ENCODE results near the gene TANGO6.

The TANGO6 gene

DNA sequence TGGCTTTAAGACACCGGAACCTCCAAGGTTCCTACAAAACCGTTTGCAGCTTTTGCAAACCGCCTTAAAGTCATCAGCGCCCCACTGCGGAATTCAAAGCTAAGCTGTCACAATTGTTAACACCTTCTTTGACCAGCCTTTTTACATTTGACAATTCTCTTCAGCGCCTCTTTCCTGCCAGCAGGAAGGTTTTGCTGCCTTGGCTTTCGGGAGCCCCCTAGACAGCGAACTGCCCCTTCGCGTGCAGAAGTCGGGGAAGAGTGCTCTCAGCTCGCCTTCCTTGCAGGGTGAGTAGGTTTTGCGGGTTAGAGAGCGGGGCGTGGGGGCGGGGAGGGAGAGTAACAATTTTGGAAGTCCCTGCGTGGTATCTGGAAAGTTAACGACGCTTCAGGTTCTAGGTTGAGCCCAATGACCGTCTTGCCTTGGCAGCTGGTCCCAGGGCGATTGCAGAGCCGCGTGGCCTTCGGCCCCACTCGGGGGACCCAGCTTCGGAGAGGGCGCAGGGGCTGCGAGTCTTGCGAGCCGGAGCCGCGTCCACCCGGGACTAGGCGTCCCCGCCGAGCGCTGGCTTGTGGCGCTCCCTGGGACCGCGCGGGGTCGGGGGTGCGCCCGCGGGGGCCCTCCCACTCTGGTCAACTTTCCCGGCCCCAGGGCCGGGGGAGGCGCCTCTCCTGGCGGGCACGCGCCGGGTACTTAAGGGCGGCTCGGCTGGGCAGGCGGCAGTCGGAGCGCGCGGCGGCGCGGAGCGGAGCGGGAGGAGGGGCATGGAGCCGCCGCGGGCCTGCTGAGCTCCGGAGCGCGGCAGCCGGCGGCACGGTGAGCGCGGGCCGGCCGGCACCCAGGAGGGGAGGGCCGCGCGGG is 262.4 kb downstream of the TANGO6 start, which contains the start of gene HAS3:
HAS3 (plus strand) TSS at position 153 of the 861 bp plus-strand sequence. CDS start 3,743 bp downstream, outside the sequence.
- H3K36me3 ChIP-seq (ENCODE audit: control insufficient read depth, insufficient read depth, low read length), result peaks cover 5% of the 10 kb centered on the region
- peaks cover 12% of the 10 kb centered on the region for H3K27me3 ChIP-seq (replicated peaks; ENCODE audit: control insufficient read depth, insufficient read depth, low read length, poor library complexity, severe bottlenecking)
- H3K4me3 ChIP-seq (ENCODE audit: insufficient read depth, low read depth, low read length, poor library complexity, severe bottlenecking), result peak within 1 kb of the TSS; percentile 50
- H3K4me1 ChIP-seq (ENCODE audit: control insufficient read depth, insufficient read depth, low read length, poor library complexity, severe bottlenecking), result peaks cover 23% of the 10 kb centered on the region
- no peak for DNase-seq
- H3K27ac ChIP-seq (ENCODE audit: insufficient read depth, low read length, poor library complexity, severe bottlenecking), result no peak within 1 kb of the TSS
- no peaks in the 10 kb centered on the region for H3K9me3 ChIP-seq (ENCODE audit: control insufficient read depth, low read length)

DNA sequence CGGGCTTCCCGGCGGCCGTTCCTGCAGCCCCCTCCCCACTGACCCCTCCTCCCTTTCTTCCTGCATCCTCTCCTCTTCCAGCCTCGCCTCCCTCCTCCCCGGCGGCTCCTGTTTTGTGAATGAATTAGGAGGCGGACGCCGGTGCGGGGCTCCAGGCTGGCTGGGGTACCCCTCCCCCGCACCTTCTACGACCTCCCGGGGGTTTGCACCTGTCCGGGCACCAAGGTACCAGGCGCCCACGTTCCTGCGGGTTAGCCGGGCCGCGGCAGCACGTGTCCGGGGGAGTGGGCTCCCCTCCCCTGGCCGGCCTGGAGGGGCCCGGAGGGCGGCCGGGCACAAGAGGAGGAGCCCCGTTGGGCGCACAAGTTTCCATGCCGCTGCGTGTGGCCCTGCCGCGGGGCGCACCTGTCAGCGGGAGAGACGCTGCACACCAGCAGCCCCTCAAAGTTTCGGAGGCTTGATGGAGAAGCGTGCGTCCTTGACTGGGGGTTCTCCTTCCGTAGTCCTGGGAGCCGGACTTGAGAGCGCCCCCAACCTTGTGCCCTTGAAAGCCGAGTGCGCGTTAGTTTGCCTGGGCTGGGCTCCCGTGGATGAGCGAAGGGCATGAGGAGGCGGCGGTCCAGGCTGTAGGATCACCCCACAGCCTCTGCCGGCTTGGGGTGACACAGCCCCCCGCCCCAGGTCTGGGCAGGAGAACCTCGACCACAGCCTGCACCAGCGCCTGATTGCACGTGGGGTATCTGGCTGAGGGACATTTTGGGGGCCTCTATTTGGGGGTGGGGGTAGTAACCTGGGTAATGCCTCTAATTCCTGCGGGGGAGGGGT is 263.4 kb downstream of the TANGO6 start:
- Histone ChIP-seq H3K27me3 (replicated peaks; ENCODE audit: control insufficient read depth, insufficient read depth, low read length, poor library complexity, severe bottlenecking) (peaks cover 12% of the 10 kb centered on the region), H3K4me1 (ENCODE audit: control insufficient read depth, insufficient read depth, low read length, poor library complexity, severe bottlenecking) (peaks cover 23% of the 10 kb centered on the region), H3K27ac (ENCODE audit: insufficient read depth, low read length, poor library complexity, severe bottlenecking) (no peak overlapping the region), H3K4me3 (ENCODE audit: insufficient read depth, low read depth, low read length, poor library complexity, severe bottlenecking) (peak overlapping the region; percentile 39), H3K9me3 (ENCODE audit: control insufficient read depth, low read length) (no peaks in the 10 kb centered on the region), H3K36me3 (ENCODE audit: control insufficient read depth, insufficient read depth, low read length) (peaks cover 7% of the 10 kb centered on the region)
- DNase-seq, result no peak

DNA sequence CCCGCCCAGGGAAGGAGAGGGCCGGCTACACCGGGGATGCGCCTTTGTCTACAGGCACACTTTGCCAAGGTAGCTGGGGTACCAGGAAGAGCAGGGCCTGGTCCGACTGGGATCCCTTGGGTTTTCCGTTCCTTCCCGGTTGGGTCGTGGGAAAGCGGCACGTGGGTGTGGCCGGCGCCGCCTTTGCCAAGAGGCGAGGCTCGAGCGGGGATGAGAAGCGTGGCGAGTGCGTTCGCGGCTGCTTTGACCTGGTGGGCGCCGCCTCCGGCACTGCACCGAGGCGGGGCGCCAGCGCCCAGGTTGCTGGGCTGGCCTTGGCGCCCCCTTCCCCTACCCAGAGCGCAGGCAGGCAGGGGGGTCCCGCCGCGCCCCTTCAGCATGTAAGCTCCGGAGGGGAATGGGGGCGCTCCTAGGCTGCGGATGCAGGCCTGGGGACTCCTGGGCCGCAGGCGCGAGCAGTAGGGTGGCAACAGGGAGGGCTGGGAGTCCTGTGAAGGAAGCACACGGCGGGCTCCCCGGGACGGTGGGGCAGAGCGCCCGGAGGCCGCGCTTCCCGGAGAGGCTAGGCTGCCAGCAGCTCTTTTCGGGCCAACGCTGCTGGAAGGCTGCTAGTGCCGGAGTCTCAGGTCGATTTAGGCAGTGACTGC is 264.1 kb downstream of the TANGO6 start:
- H3K4me3 ChIP-seq (ENCODE audit: insufficient read depth, low read depth, low read length, poor library complexity, severe bottlenecking), result peak overlapping the region; percentile 17
- H3K27me3 ChIP-seq (replicated peaks; ENCODE audit: control insufficient read depth, insufficient read depth, low read length, poor library complexity, severe bottlenecking), result peaks cover 12% of the 10 kb centered on the region
- DNase-seq, result no peak
- peaks cover 23% of the 10 kb centered on the region for H3K4me1 ChIP-seq (ENCODE audit: control insufficient read depth, insufficient read depth, low read length, poor library complexity, severe bottlenecking)
- no peaks in the 10 kb centered on the region for H3K9me3 ChIP-seq (ENCODE audit: control insufficient read depth, low read length)
- no peak overlapping the region for H3K27ac ChIP-seq (ENCODE audit: insufficient read depth, low read length, poor library complexity, severe bottlenecking)
- H3K36me3 ChIP-seq (ENCODE audit: control insufficient read depth, insufficient read depth, low read length), result peaks cover 7% of the 10 kb centered on the region

- peaks cover 23% of the 10 kb centered on the region for H3K4me1 ChIP-seq (ENCODE audit: control insufficient read depth, insufficient read depth, low read length, poor library complexity, severe bottlenecking)
- no peak for DNase-seq
- H3K4me3 ChIP-seq (ENCODE audit: insufficient read depth, low read depth, low read length, poor library complexity, severe bottlenecking), result no peak overlapping the region
- H3K36me3 ChIP-seq (ENCODE audit: control insufficient read depth, insufficient read depth, low read length), result peaks cover 7% of the 10 kb centered on the region
- no peaks in the 10 kb centered on the region for H3K9me3 ChIP-seq (ENCODE audit: control insufficient read depth, low read length)
- H3K27me3 ChIP-seq (replicated peaks; ENCODE audit: control insufficient read depth, insufficient read depth, low read length, poor library complexity, severe bottlenecking), result peaks cover 12% of the 10 kb centered on the region
- no peak overlapping the region for H3K27ac ChIP-seq (ENCODE audit: insufficient read depth, low read length, poor library complexity, severe bottlenecking)
These were observed 265.0 kb downstream of the TANGO6 start for GRCh38 chr16:69108064-69108904.

DNA sequence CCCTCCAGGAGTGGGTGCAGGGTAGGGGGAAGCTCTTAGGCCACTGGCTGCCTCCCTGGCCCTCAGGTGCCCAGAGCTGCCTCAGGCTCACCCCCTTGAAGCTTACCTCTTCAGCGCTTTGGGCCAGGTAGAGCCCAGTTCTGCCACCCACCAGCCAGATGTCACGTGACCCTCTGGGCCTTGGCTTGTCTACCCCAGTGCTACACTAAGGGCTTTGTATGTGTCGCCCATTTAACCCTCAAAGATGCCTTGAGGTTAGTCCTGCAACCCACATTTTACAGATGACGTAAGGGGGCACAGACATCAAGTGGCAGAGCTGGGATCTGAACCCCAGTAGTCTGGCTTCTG is 265.5 kb downstream of the TANGO6 start:
- Histone ChIP-seq H3K36me3 (ENCODE audit: control insufficient read depth, insufficient read depth, low read length) (peaks cover 7% of the 10 kb centered on the region), H3K27ac (ENCODE audit: insufficient read depth, low read length, poor library complexity, severe bottlenecking) (no peak overlapping the region), H3K27me3 (replicated peaks; ENCODE audit: control insufficient read depth, insufficient read depth, low read length, poor library complexity, severe bottlenecking) (peaks cover 12% of the 10 kb centered on the region), H3K4me1 (ENCODE audit: control insufficient read depth, insufficient read depth, low read length, poor library complexity, severe bottlenecking) (peaks cover 23% of the 10 kb centered on the region), H3K4me3 (ENCODE audit: insufficient read depth, low read depth, low read length, poor library complexity, severe bottlenecking) (no peak overlapping the region), H3K9me3 (ENCODE audit: control insufficient read depth, low read length) (no peaks in the 10 kb centered on the region)
- DNase-seq, result no peak

- H3K9me3 ChIP-seq (ENCODE audit: control insufficient read depth, low read length), result no peaks in the 10 kb centered on the region
- H3K27me3 ChIP-seq (replicated peaks; ENCODE audit: control insufficient read depth, insufficient read depth, low read length, poor library complexity, severe bottlenecking), result peaks cover 12% of the 10 kb centered on the region
- peaks cover 23% of the 10 kb centered on the region for H3K4me1 ChIP-seq (ENCODE audit: control insufficient read depth, insufficient read depth, low read length, poor library complexity, severe bottlenecking)
- no peak overlapping the region for H3K4me3 ChIP-seq (ENCODE audit: insufficient read depth, low read depth, low read length, poor library complexity, severe bottlenecking)
- peaks cover 7% of the 10 kb centered on the region for H3K36me3 ChIP-seq (ENCODE audit: control insufficient read depth, insufficient read depth, low read length)
- DNase-seq, result no peak
- H3K27ac ChIP-seq (ENCODE audit: insufficient read depth, low read length, poor library complexity, severe bottlenecking), result no peak overlapping the region
These were observed 266.3 kb downstream of the TANGO6 start for GRCh38 chr16:69109486-69110270.

GRCh38 chr16:69110406-69110805 is 267.1 kb downstream of the TANGO6 start:
- DNase-seq, result no peak
- peaks cover 12% of the 10 kb centered on the region for H3K27me3 ChIP-seq (replicated peaks; ENCODE audit: control insufficient read depth, insufficient read depth, low read length, poor library complexity, severe bottlenecking)
- peaks cover 21% of the 10 kb centered on the region for H3K4me1 ChIP-seq (ENCODE audit: control insufficient read depth, insufficient read depth, low read length, poor library complexity, severe bottlenecking)
- peaks cover 7% of the 10 kb centered on the region for H3K36me3 ChIP-seq (ENCODE audit: control insufficient read depth, insufficient read depth, low read length)
- no peak overlapping the region for H3K27ac ChIP-seq (ENCODE audit: insufficient read depth, low read length, poor library complexity, severe bottlenecking)
- no peak overlapping the region for H3K4me3 ChIP-seq (ENCODE audit: insufficient read depth, low read depth, low read length, poor library complexity, severe bottlenecking)
- no peaks in the 10 kb centered on the region for H3K9me3 ChIP-seq (ENCODE audit: control insufficient read depth, low read length)

DNA sequence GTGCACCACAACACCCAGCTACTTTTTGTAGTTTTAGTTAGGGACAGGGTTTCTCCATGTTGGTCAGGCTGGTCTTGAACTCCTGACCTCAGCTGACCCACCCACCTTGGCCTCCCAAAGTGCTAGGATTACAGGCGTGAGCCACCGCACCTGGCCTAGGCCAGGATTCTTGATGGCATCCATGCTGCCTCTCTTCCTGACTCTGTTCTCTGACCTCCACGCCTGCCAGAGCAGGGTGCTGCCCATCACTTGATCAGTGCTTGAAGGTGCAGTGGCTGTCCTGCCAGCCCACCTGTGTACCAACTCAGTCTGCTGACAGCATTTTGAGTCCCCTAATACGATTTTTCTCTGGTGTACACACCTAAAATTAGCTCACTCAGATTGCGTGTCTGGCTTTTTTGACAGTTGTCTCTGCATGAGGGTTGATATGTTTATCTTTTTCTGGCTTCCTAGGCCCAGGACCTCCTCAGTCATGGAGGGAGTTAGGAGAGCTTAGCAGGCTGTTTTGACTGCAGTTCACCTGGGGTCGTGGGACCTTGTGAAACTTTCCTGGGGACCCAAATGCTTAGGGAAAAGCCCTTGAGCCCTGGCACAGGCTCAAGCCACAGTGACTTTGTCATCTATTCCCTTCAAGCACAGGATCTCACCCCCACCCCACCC is 268.0 kb downstream of the TANGO6 start:
- Histone ChIP-seq H3K4me3 (ENCODE audit: insufficient read depth, low read depth, low read length, poor library complexity, severe bottlenecking) (no peak overlapping the region), H3K27me3 (replicated peaks; ENCODE audit: control insufficient read depth, insufficient read depth, low read length, poor library complexity, severe bottlenecking) (peaks cover 12% of the 10 kb centered on the region), H3K4me1 (ENCODE audit: control insufficient read depth, insufficient read depth, low read length, poor library complexity, severe bottlenecking) (peaks cover 15% of the 10 kb centered on the region), H3K27ac (ENCODE audit: insufficient read depth, low read length, poor library complexity, severe bottlenecking) (no peak overlapping the region), H3K9me3 (ENCODE audit: control insufficient read depth, low read length) (no peaks in the 10 kb centered on the region), H3K36me3 (ENCODE audit: control insufficient read depth, insufficient read depth, low read length) (peaks cover 10% of the 10 kb centered on the region)
- DNase-seq, result no peak

Measured in effector memory CD4-positive, alpha-beta T cell (primary cell).